Measurements from ENCODE around the gene ZNF581. TPM values are rescaled to one million over a fixed set of nuclear protein-coding genes. Genes with fewer than 3 reads are reported as not detected.

ZNF581 gene
- total RNA-seq, 1 experiment from 2014 or later, result 39.0 TPM

DNA sequence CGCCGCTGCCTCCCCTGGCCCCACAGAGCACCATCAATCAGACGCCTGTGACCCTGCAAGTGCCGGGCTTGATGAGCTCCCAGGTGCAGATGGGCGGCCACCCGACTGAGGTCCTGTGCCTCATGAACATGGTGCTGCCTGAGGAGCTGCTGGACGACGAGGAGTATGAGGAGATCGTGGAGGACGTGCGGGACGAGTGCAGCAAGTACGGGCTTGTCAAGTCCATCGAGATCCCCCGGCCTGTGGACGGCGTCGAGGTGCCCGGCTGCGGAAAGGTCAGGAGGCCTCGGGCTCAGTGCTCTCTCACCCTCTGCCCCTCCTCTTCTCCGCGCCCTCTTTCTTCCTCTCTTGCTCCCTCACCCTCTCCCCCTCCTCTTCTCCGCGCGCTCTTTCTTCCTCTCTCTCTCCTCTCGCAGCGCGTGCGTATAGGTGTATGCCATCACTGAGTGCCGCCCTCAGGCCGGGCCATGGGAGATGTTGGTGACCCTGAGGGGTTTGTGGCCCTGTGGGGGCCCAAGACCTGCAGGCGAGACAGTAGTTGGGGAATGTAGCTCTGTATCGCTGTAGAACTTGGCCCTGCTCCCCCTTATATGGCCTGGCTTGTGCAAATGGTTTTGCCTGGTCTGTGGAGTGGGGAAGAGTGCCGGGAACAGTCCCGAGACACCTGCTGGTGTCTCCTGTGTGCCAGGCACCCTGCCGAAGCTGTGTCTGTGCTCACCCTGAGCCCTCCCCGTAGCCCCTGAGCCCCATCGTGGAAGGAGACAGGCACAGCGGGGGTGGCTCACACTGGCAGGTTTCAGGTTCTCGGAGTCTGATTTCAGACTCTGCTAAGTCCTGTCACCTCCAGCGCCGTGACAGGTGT lies 26.2 kb downstream of the ZNF581 start:
- ChIA-PET POLR2A (interaction anchor here (1.1 to 1.8 kb wide), 2 partner anchors 13 to 15 kb away, joined by 3 to 5 read pairs; partner anchors contain the start of gene U2AF2), CTCF (no interaction called here)
- no TSS peak for BruUV-seq (replicated peaks)
- Histone ChIP-seq H3K27me3 (ENCODE audit: control insufficient read depth, insufficient read depth, low read length) (no peaks in the 10 kb centered on the region), H3K4me3 (ENCODE audit: low read depth in 2 of 2, low read length in 2 of 2) (no peak overlapping the region), H3K27ac (ENCODE audit: low read length) (peak overlapping the region; percentile 96), H3K9me3 (ENCODE audit: control insufficient read depth, insufficient read depth, low read depth, low read length) (no peaks in the 10 kb centered on the region), H3K36me3 (ENCODE audit: control insufficient read depth, insufficient read depth, low read length) (peaks cover 20% of the 10 kb centered on the region), H3K4me1 (ENCODE audit: control insufficient read depth, insufficient read depth, low read length) (peaks cover 78% of the 10 kb centered on the region)
- TF ChIP-seq SIN3A (IDR thresholded peaks at IDR 0.05; ENCODE audit: borderline replicate concordance, insufficient read depth, low read depth, low read length) (0 out of 2 replicates have a peak, but pooled peaks have one; percentile 22), TCF7L2 (IDR thresholded peaks at IDR 0.05; ENCODE audit: low read depth, low read length) (no peak), POLR2AphosphoS5 (IDR thresholded peaks at IDR 0.05; ENCODE audit: low read depth, low read length) (peak; percentile 20; the same call in 1 of the 2 replicates)
- TF ChIP-seq, protein P1, sequence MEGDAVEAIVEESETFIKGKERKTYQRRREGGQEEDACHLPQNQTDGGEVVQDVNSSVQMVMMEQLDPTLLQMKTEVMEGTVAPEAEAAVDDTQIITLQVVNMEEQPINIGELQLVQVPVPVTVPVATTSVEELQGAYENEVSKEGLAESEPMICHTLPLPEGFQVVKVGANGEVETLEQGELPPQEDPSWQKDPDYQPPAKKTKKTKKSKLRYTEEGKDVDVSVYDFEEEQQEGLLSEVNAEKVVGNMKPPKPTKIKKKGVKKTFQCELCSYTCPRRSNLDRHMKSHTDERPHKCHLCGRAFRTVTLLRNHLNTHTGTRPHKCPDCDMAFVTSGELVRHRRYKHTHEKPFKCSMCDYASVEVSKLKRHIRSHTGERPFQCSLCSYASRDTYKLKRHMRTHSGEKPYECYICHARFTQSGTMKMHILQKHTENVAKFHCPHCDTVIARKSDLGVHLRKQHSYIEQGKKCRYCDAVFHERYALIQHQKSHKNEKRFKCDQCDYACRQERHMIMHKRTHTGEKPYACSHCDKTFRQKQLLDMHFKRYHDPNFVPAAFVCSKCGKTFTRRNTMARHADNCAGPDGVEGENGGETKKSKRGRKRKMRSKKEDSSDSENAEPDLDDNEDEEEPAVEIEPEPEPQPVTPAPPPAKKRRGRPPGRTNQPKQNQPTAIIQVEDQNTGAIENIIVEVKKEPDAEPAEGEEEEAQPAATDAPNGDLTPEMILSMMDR (IDR thresholded peaks at IDR 0.05), result no peak
- TF ChIP-seq, protein P2, sequence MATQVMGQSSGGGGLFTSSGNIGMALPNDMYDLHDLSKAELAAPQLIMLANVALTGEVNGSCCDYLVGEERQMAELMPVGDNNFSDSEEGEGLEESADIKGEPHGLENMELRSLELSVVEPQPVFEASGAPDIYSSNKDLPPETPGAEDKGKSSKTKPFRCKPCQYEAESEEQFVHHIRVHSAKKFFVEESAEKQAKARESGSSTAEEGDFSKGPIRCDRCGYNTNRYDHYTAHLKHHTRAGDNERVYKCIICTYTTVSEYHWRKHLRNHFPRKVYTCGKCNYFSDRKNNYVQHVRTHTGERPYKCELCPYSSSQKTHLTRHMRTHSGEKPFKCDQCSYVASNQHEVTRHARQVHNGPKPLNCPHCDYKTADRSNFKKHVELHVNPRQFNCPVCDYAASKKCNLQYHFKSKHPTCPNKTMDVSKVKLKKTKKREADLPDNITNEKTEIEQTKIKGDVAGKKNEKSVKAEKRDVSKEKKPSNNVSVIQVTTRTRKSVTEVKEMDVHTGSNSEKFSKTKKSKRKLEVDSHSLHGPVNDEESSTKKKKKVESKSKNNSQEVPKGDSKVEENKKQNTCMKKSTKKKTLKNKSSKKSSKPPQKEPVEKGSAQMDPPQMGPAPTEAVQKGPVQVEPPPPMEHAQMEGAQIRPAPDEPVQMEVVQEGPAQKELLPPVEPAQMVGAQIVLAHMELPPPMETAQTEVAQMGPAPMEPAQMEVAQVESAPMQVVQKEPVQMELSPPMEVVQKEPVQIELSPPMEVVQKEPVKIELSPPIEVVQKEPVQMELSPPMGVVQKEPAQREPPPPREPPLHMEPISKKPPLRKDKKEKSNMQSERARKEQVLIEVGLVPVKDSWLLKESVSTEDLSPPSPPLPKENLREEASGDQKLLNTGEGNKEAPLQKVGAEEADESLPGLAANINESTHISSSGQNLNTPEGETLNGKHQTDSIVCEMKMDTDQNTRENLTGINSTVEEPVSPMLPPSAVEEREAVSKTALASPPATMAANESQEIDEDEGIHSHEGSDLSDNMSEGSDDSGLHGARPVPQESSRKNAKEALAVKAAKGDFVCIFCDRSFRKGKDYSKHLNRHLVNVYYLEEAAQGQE (IDR thresholded peaks at IDR 0.05; ENCODE audit: insufficient read depth in 1 of 2, low read depth in 2 of 2, low read length in 1 of 2), result no peak
- intact Hi-C loops (cut with micrococcal nuclease; ENCODE audit: unreplicated experiment) (no loop called here), in situ Hi-C loops (cut with HindIII; ENCODE audit: low pct_unique_long_range_greater_than_20kb, low sequenced_read_pairs) (no loop called here)
- ATAC-seq, result peak; percentile 4
- DNase-seq (ENCODE audit: low read depth, low spot score), result no peak

DNA sequence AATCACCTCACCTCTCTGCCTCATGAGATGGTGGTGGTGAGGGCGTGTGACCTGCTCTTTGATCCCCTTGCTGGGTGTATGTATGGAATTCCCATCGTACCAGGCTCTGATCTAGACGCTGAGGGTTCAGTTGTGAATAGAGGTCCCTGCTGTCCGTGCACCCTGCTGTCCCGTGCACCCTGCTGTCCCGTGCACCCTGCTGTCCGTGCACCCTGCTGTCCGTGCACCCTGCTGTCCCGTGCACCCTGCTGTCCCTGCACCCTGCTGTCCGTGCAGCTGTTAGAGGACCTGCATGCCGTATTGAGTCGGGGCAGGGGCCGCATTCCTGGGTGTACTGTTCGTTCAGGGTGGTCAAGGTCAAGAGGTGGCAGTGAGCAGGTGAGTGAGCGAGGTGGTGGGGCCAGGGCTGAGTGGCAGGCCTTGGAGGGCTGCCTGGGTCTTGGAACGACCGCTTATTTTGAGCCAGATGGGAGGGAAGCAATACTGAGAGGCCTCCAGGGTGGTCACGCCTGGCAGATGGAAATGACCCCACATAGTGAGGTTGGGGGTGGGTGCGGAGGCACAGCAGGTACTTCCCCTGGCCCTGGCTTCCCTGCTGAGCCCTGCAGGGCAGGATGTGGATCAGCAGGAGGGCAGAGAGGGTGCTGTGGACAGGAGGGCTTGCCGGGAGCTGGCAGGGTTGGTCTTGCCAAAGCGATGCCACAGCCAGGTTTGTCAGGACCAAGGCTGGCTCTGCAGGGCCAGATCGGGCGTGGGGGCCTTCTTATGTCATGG lies 27.0 kb downstream of the ZNF581 start:
- Histone ChIP-seq H3K4me3 (ENCODE audit: low read depth in 2 of 2, low read length in 2 of 2) (peak overlapping the region in 1 of 2 experiments; percentile 5; a peak in 1 of 4 replicates), H3K27ac (ENCODE audit: low read length) (peak overlapping the region; percentile 96), H3K36me3 (ENCODE audit: control insufficient read depth, insufficient read depth, low read length) (peaks cover 20% of the 10 kb centered on the region), H3K27me3 (ENCODE audit: control insufficient read depth, insufficient read depth, low read length) (no peaks in the 10 kb centered on the region), H3K9me3 (ENCODE audit: control insufficient read depth, insufficient read depth, low read depth, low read length) (no peaks in the 10 kb centered on the region), H3K4me1 (ENCODE audit: control insufficient read depth, insufficient read depth, low read length) (peaks cover 78% of the 10 kb centered on the region)
- ChIA-PET CTCF (interaction anchor here (1.0 kb wide), 1 partner anchor 16 kb away, joined by 3 read pairs; no protein-coding TSS in a partner anchor), POLR2A (interaction anchor here (1.1 to 1.8 kb wide), 2 partner anchors 14 to 16 kb away, joined by 3 to 5 read pairs; partner anchors contain the start of gene U2AF2)
- intact Hi-C loops (cut with micrococcal nuclease; ENCODE audit: unreplicated experiment) (no loop called here), in situ Hi-C loops (cut with HindIII; ENCODE audit: low pct_unique_long_range_greater_than_20kb, low sequenced_read_pairs) (no loop called here)
- BruUV-seq (replicated peaks), result no TSS peak
- no peak for DNase-seq (ENCODE audit: low read depth, low spot score)
- TF ChIP-seq, protein P1 (IDR thresholded peaks at IDR 0.05), result no peak
- TF ChIP-seq POLR2AphosphoS5 (IDR thresholded peaks at IDR 0.05; ENCODE audit: low read depth, low read length), result peak; percentile 85
- TF ChIP-seq, protein P2 (IDR thresholded peaks at IDR 0.05; ENCODE audit: insufficient read depth in 1 of 2, low read depth in 2 of 2, low read length in 1 of 2), result peak in 1 of 2 experiments; percentile 65; a peak in 1 of 4 replicates
- TF ChIP-seq TCF7L2 (IDR thresholded peaks at IDR 0.05; ENCODE audit: low read depth, low read length), result peak; percentile 96
- no peak for TF ChIP-seq SIN3A (IDR thresholded peaks at IDR 0.05; ENCODE audit: borderline replicate concordance, insufficient read depth, low read depth, low read length)
- ATAC-seq, result peak; percentile 86
